WTC11 (cell line): Measurements from ENCODE around the gene FILIP1L. TPM values are rescaled to one million over a fixed set of nuclear protein-coding genes. Genes with fewer than 3 reads are reported as not detected.

Source experiments
- ATAC-seq: fragments of 200-7000 bp; cut with Tn5 transposase; 2 replicates; pipeline ENCODE4 v1.10.0; 2021; ENCODE audit warnings: mild to moderate bottlenecking, moderate library complexity
- CTCF ChIA-PET: fragments of 300-600 bp; sonication (Branson Sonifier 250); formaldehyde crosslinking; loops from one replicate; lab custom pipeline; 2021; ENCODE audit warnings: antibody characterized with exemption; lab: Charles Lee
- POLR2A ChIA-PET: fragments of 350-600 bp; sonication (Branson Sonifier 250); formaldehyde crosslinking; loops from one replicate; lab custom pipeline; 2021; ENCODE audit warnings: antibody characterized with exemption; lab: Charles Lee
- DNase-seq: peaks from one replicate; pipeline ENCODE4 v3.0.0; 2021; ENCODE audit warnings: low spot score
- H3K27ac Mint-ChIP-seq: 2 replicates; pipeline ENCODE4 v1.8.0; 2021; ENCODE audit warnings: mixed read lengths
- H3K27me3 Mint-ChIP-seq: 2 replicates; pipeline ENCODE4 v1.8.0; 2021; ENCODE audit warnings: low read depth, mild to moderate bottlenecking, moderate library complexity, mixed read lengths
- H3K36me3 Mint-ChIP-seq: 2 replicates; pipeline ENCODE4 v1.8.0; 2021; ENCODE audit warnings: mixed read lengths
- H3K4me1 Mint-ChIP-seq: 2 replicates; pipeline ENCODE4 v1.8.0; 2022; ENCODE audit warnings: mixed read lengths
- H3K4me3 Mint-ChIP-seq: 2 replicates; pipeline ENCODE4 v1.8.0; 2021; ENCODE audit warnings: mild to moderate bottlenecking, moderate library complexity, mixed read lengths
- H3K9me3 Mint-ChIP-seq: 2 replicates; pipeline ENCODE4 v1.8.0; 2021; ENCODE audit warnings: mixed read lengths
- ATF1 ChIP-seq: sonication (generic); formaldehyde crosslinking; IDR thresholded peaks from 2 replicates; pipeline ENCODE4 v1.8.1; 2023; ENCODE audit warnings: mild to moderate bottlenecking, moderate library complexity, missing genetic modification reagents
- EMX1 ChIP-seq: fragments of 250-450 bp; sonication (Bioruptor Pico); IDR thresholded peaks from 2 replicates; pipeline ENCODE4 v1.8.0; 2021; ENCODE audit warnings: mild to moderate bottlenecking
- FOXJ3 ChIP-seq: sonication (generic); formaldehyde crosslinking; IDR thresholded peaks from 2 replicates; pipeline ENCODE4 v1.9.0; 2021; ENCODE audit warnings: missing genetic modification reagents, mild to moderate bottlenecking, borderline replicate concordance
- GTF2I ChIP-seq: fragments of 250-450 bp; sonication (Bioruptor Pico); conservative IDR thresholded peaks from 2 replicates; pipeline ENCODE4 v1.4.0; 2021; ENCODE audit warnings: mild to moderate bottlenecking
- KAT7 ChIP-seq: sonication (generic); formaldehyde crosslinking; IDR thresholded peaks from 2 replicates; pipeline ENCODE4 v1.8.1; 2023; ENCODE audit warnings: missing genetic modification reagents, mild to moderate bottlenecking, borderline replicate concordance
- MYBL2 ChIP-seq: sonication (generic); formaldehyde crosslinking; IDR thresholded peaks from 2 replicates; pipeline ENCODE4 v1.8.1; 2023; ENCODE audit warnings: mild to moderate bottlenecking, moderate library complexity, missing genetic modification reagents
- NFATC4 ChIP-seq: fragments of 250-450 bp; sonication (Bioruptor Pico); IDR thresholded peaks from 2 replicates; pipeline ENCODE4 v1.9.0; 2021; ENCODE audit warnings: mild to moderate bottlenecking
- PRRX2 ChIP-seq: fragments of 250-450 bp; sonication (Bioruptor Pico); IDR thresholded peaks from 2 replicates; pipeline ENCODE4 v1.8.0; 2021; ENCODE audit warnings: mild to moderate bottlenecking
- SMAD3 ChIP-seq: sonication (generic); formaldehyde crosslinking; IDR thresholded peaks from 2 replicates; pipeline ENCODE4 v1.8.0; 2022; ENCODE audit warnings: missing genetic modification reagents, mild to moderate bottlenecking, borderline replicate concordance
- TEAD4 ChIP-seq: sonication (generic); formaldehyde crosslinking; IDR thresholded peaks from 2 replicates; pipeline ENCODE4 v1.8.0; 2022; ENCODE audit warnings: mild to moderate bottlenecking, missing genetic modification reagents
- ZBTB21 ChIP-seq: sonication (generic); formaldehyde crosslinking; IDR thresholded peaks from 2 replicates; pipeline ENCODE4 v1.8.1; 2023; ENCODE audit warnings: mild to moderate bottlenecking, missing genetic modification reagents, borderline replicate concordance
- ZNF138 ChIP-seq: sonication (generic); formaldehyde crosslinking; conservative IDR thresholded peaks from 2 replicates; pipeline ENCODE4 v1.8.1; 2022; ENCODE audit warnings: mild to moderate bottlenecking, moderate library complexity, missing genetic modification reagents
- ZNF317 ChIP-seq: sonication (generic); formaldehyde crosslinking; IDR thresholded peaks from 2 replicates; pipeline ENCODE4 v1.8.1; 2023; ENCODE audit warnings: low read depth, mild to moderate bottlenecking, moderate library complexity, missing genetic modification reagents, borderline replicate concordance
- ZNF423 ChIP-seq: fragments of 250-450 bp; sonication (Bioruptor Pico); IDR thresholded peaks from 2 replicates; pipeline ENCODE4 v2.1.2; 2022; ENCODE audit warnings: mild to moderate bottlenecking, moderate library complexity
- total RNA-seq: library from RNA; stranded (reverse); gene quantifications from 3 replicates; pipeline ENCODE4 v1.2.3, GENCODE V29; 2021
- TF ChIP-seq, protein P1 (sequence below): sonication (generic); formaldehyde crosslinking; IDR thresholded peaks from 2 replicates; pipeline ENCODE4 v1.8.0; 2023; ENCODE audit warnings: missing genetic modification reagents, mild to moderate bottlenecking, borderline replicate concordance
- TF ChIP-seq, protein P2 (sequence below): fragments of 200-600 bp; IDR thresholded peaks from 2 replicates; pipeline ENCODE4 v1.8.0; 2022; ENCODE audit warnings: antibody characterized with exemption
- TF ChIP-seq, protein P3 (sequence below): sonication (generic); formaldehyde crosslinking; IDR thresholded peaks from 2 replicates; pipeline ENCODE4 v1.8.1; 2022; ENCODE audit warnings: mild to moderate bottlenecking, missing genetic modification reagents, moderate library complexity, borderline replicate concordance
- TF ChIP-seq, protein P4 (sequence below): sonication (generic); formaldehyde crosslinking; IDR thresholded peaks from 2 replicates; pipeline ENCODE4 v1.8.1; 2022; ENCODE audit warnings: low read depth, mild to moderate bottlenecking, moderate library complexity, missing genetic modification reagents, borderline replicate concordance
- TF ChIP-seq, protein P5 (sequence below): sonication (generic); formaldehyde crosslinking; IDR thresholded peaks from 2 replicates; pipeline ENCODE4 v1.8.1; 2023; ENCODE audit warnings: mild to moderate bottlenecking, missing genetic modification reagents
- TF ChIP-seq, protein P6 (sequence below): fragments of 250-450 bp; sonication (Bioruptor Pico); IDR thresholded peaks from 2 replicates; pipeline ENCODE4 v2.1.2; 2022; ENCODE audit warnings: mild to moderate bottlenecking, moderate library complexity

The FILIP1L gene
- total RNA-seq, 1 experiment from 2014 or later: 0.17 TPM

DNA sequence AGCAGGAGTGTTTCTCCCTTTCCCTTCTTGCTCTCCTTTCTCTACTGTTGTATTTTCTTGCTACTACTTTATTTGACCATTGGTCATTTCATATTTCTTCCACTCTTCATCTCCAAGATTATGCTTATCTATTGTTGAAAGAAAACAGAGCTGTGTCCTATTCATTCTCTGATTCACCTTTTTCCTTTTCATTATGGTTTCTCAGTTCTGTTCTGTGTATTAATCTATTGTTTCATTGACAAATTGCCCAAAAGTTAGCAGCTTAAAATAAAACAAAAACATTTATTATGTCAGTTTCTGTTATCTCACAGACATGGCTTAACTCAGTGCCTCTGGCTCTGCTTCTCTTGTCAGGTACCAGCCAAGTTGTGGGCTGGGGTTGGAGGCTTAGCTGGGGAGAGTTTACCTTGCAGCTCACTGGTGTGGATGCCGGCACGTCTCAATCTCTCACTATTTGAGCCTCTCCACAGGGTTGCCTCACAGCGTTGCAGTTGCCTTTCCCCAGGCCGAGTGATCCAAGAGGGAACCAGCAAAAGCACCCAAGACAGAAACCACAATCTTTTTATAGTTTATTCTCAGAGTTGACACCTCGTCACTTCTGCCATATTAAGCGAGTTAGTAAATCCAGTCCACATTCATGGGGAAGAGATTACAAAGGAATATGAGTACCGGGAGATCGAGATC, 36.9 kb upstream of the FILIP1L start (continued):
- TF ChIP-seq ZNF317 (no peak), KAT7 (no peak), ZBTB21 (CRISPR knock-in tag) (no peak)
- TF ChIP-seq, protein P1, sequence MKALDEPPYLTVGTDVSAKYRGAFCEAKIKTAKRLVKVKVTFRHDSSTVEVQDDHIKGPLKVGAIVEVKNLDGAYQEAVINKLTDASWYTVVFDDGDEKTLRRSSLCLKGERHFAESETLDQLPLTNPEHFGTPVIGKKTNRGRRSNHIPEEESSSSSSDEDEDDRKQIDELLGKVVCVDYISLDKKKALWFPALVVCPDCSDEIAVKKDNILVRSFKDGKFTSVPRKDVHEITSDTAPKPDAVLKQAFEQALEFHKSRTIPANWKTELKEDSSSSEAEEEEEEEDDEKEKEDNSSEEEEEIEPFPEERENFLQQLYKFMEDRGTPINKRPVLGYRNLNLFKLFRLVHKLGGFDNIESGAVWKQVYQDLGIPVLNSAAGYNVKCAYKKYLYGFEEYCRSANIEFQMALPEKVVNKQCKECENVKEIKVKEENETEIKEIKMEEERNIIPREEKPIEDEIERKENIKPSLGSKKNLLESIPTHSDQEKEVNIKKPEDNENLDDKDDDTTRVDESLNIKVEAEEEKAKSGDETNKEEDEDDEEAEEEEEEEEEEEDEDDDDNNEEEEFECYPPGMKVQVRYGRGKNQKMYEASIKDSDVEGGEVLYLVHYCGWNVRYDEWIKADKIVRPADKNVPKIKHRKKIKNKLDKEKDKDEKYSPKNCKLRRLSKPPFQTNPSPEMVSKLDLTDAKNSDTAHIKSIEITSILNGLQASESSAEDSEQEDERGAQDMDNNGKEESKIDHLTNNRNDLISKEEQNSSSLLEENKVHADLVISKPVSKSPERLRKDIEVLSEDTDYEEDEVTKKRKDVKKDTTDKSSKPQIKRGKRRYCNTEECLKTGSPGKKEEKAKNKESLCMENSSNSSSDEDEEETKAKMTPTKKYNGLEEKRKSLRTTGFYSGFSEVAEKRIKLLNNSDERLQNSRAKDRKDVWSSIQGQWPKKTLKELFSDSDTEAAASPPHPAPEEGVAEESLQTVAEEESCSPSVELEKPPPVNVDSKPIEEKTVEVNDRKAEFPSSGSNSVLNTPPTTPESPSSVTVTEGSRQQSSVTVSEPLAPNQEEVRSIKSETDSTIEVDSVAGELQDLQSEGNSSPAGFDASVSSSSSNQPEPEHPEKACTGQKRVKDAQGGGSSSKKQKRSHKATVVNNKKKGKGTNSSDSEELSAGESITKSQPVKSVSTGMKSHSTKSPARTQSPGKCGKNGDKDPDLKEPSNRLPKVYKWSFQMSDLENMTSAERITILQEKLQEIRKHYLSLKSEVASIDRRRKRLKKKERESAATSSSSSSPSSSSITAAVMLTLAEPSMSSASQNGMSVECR (CRISPR knock-in tag): no peak
- TF ChIP-seq, protein P2, sequence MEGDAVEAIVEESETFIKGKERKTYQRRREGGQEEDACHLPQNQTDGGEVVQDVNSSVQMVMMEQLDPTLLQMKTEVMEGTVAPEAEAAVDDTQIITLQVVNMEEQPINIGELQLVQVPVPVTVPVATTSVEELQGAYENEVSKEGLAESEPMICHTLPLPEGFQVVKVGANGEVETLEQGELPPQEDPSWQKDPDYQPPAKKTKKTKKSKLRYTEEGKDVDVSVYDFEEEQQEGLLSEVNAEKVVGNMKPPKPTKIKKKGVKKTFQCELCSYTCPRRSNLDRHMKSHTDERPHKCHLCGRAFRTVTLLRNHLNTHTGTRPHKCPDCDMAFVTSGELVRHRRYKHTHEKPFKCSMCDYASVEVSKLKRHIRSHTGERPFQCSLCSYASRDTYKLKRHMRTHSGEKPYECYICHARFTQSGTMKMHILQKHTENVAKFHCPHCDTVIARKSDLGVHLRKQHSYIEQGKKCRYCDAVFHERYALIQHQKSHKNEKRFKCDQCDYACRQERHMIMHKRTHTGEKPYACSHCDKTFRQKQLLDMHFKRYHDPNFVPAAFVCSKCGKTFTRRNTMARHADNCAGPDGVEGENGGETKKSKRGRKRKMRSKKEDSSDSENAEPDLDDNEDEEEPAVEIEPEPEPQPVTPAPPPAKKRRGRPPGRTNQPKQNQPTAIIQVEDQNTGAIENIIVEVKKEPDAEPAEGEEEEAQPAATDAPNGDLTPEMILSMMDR: no peak
- TF ChIP-seq, protein P3, sequence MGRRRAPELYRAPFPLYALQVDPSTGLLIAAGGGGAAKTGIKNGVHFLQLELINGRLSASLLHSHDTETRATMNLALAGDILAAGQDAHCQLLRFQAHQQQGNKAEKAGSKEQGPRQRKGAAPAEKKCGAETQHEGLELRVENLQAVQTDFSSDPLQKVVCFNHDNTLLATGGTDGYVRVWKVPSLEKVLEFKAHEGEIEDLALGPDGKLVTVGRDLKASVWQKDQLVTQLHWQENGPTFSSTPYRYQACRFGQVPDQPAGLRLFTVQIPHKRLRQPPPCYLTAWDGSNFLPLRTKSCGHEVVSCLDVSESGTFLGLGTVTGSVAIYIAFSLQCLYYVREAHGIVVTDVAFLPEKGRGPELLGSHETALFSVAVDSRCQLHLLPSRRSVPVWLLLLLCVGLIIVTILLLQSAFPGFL (CRISPR knock-in tag): no peak

DNA sequence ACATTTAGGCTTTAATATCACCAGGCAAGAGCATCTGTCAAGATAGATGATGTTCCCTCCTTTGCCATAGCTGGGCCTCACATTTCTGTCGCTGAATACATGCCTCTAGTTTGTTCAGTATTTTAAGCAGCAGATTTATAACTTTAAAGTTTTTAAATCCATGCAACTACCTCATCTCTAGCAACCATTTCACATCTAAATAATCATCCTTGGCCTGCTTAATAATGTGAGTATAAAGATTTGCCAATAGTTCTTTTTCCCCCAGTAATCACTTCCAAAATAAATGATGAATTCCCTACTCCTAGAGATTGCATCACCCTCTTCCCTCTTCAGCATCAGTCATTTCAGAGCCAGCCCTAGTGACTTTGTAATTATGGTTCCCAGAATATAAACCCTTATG, 36.2 kb upstream of the FILIP1L start:
- Mint-ChIP-seq H3K4me1 (peaks cover 4% of the 10 kb centered on the region), H3K27ac (no peak overlapping the region), H3K4me3 (no peak overlapping the region), H3K36me3 (peaks cover 6% of the 10 kb centered on the region), H3K27me3 (no peaks in the 10 kb centered on the region), H3K9me3 (peaks cover 11% of the 10 kb centered on the region)
- POLR2A ChIA-PET: no interaction called here
- DNase-seq (no peak), ATAC-seq (no peak)
- CTCF ChIA-PET: no interaction called here
- TF ChIP-seq PRRX2 (CRISPR knock-in tag) (no peak), TEAD4 (CRISPR knock-in tag) (no peak), ZNF138 (CRISPR knock-in tag) (no peak), KAT7 (no peak), SMAD3 (CRISPR knock-in tag) (no peak), NFATC4 (CRISPR knock-in tag) (no peak), GTF2I (CRISPR knock-in tag) (no peak), ATF1 (CRISPR knock-in tag) (no peak), ZNF423 (CRISPR knock-in tag) (no peak), ZBTB21 (CRISPR knock-in tag) (no peak), MYBL2 (CRISPR knock-in tag) (no peak), FOXJ3 (no peak), EMX1 (CRISPR knock-in tag) (no peak)
- TF ChIP-seq, protein P4, sequence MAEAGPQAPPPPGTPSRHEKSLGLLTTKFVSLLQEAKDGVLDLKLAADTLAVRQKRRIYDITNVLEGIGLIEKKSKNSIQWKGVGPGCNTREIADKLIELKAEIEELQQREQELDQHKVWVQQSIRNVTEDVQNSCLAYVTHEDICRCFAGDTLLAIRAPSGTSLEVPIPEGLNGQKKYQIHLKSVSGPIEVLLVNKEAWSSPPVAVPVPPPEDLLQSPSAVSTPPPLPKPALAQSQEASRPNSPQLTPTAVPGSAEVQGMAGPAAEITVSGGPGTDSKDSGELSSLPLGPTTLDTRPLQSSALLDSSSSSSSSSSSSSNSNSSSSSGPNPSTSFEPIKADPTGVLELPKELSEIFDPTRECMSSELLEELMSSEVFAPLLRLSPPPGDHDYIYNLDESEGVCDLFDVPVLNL (CRISPR knock-in tag): no peak
- TF ChIP-seq, protein P5, sequence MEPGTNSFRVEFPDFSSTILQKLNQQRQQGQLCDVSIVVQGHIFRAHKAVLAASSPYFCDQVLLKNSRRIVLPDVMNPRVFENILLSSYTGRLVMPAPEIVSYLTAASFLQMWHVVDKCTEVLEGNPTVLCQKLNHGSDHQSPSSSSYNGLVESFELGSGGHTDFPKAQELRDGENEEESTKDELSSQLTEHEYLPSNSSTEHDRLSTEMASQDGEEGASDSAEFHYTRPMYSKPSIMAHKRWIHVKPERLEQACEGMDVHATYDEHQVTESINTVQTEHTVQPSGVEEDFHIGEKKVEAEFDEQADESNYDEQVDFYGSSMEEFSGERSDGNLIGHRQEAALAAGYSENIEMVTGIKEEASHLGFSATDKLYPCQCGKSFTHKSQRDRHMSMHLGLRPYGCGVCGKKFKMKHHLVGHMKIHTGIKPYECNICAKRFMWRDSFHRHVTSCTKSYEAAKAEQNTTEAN: no peak
- TF ChIP-seq, protein P2: no peak
- TF ChIP-seq, protein P6, sequence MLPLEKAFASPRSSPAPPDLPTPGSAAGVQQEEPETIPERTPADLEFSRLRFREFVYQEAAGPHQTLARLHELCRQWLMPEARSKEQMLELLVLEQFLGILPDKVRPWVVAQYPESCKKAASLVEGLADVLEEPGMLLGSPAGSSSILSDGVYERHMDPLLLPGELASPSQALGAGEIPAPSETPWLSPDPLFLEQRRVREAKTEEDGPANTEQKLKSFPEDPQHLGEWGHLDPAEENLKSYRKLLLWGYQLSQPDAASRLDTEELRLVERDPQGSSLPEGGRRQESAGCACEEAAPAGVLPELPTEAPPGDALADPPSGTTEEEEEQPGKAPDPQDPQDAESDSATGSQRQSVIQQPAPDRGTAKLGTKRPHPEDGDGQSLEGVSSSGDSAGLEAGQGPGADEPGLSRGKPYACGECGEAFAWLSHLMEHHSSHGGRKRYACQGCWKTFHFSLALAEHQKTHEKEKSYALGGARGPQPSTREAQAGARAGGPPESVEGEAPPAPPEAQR: no peak
